MM.1S (cell line): ENCODE results near the gene PCNX1.

Source experiments
- CTCF ChIP-seq: fragments of 300-600 bp; sonication (generic); IDR thresholded peaks from 2 replicates; pipeline ENCODE4 v1.5.1; 2016; ENCODE audit warnings: antibody characterized with exemption, low read length, mixed read lengths
- EZH2 ChIP-seq: fragments of 300-600 bp; sonication (generic); optimal IDR thresholded peaks from 2 replicates; pipeline ENCODE3; 2017; ENCODE audit warnings: low read depth, mild to moderate bottlenecking, antibody characterized with exemption, low read length, mixed read lengths
- EZH2phosphoT487 ChIP-seq: fragments of 300-600 bp; sonication (generic); IDR thresholded peaks from 2 replicates; pipeline ENCODE4 v1.6.1; 2018; ENCODE audit warnings: antibody characterized with exemption, low read length

DNA sequence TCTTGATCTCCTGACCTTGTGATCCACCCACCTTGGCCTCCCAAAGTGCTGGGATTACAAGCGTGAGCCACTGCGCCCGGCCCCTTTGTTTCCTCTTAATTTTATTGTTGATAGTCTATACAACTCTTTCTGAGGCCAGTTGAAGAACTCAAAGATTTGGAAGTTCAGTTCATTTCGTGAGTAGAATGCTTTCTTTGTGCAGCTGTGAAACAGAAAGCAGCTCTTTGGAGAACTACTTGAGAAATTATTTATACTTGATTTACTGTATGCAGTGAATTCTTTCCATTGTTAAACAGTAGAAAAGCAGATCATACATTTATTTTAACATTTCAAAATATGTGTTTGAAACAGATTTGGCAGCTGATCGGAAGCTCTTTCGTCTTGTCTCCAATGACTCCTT lies 69.3 kb downstream of the PCNX1 start:
- TF ChIP-seq EZH2 (no peak), CTCF (no peak), EZH2phosphoT487 (no peak)
